Gastroesophageal sphincter (tissue), 4 donors: Measurements from ENCODE around the gene POMGNT2. TPM values are rescaled to one million over a fixed set of nuclear protein-coding genes. Genes with fewer than 3 reads are reported as not detected.

Experiments
- ATAC-seq: fragments of 150-250 bp; one replicate; pipeline ENCODE4 v1.9.1; 2016; ENCODE audit warnings: mild to moderate bottlenecking, moderate library complexity
- H3K27ac ChIP-seq, 4 donors: fragments of 200-600 bp; sonication (generic) in 3 of 4; 1 replicate in 3 of 4; 2 replicates in 1 of 4; pipeline ENCODE4 v1.5.1; 2016 to 2019
- H3K27me3 ChIP-seq: fragments of 200-600 bp; sonication (generic); one replicate; pipeline ENCODE4 v1.5.1; 2019
- H3K36me3 ChIP-seq, 2 donors: fragments of 200-600 bp; sonication (generic); one replicate each; pipeline ENCODE4 v1.5.1; 2019; ENCODE audit warnings: control low read depth in 1 of 2
- H3K4me1 ChIP-seq, 3 donors: fragments of 200-600 bp; sonication (generic); 1 replicate in 2 of 3; 2 replicates in 1 of 3; pipeline ENCODE4 v1.5.1; 2016 to 2019; ENCODE audit warnings: control low read depth in 2 of 3
- H3K4me3 ChIP-seq, 2 donors: fragments of 200-600 bp; sonication (generic); one replicate each; pipeline ENCODE4 v1.5.1; 2019; ENCODE audit warnings: mild to moderate bottlenecking in 1 of 2, moderate library complexity in 1 of 2
- H3K9me3 ChIP-seq, 3 donors: fragments of 200-600 bp; sonication (generic); one replicate each; pipeline ENCODE4 v1.5.1; 2017 to 2019; ENCODE audit warnings: control low read depth in 2 of 3
- EP300 ChIP-seq: sonication (generic); formaldehyde crosslinking; IDR thresholded peaks from one replicate; pipeline ENCODE4 v1.6.1; 2017; ENCODE audit warnings: antibody characterized with exemption, mild to moderate bottlenecking
- POLR2A ChIP-seq, 2 donors: fragments of 450-650 bp; IDR thresholded peaks; one replicate each; pipeline ENCODE4 v1.6.1; 2017; ENCODE audit warnings: antibody characterized with exemption in 2 of 2, mild to moderate bottlenecking in 2 of 2, moderate library complexity in 1 of 2
- POLR2AphosphoS5 ChIP-seq: sonication (generic); formaldehyde crosslinking; IDR thresholded peaks from one replicate; pipeline ENCODE4 v1.6.1; 2017; ENCODE audit warnings: antibody characterized with exemption
- WGBS, 2 donors: methylation state at CpG; one replicate each; pipeline ENCODE4 v1.1.5; 2018; ENCODE audit warnings: low coverage in 1 of 2; 5-methylcytosine and 5-hydroxymethylcytosine counted together
- total RNA-seq, 4 donors: library from RNA; depleted of rRNA; stranded (reverse); fragments of >200 nt; gene quantifications; one replicate each; pipeline ENCODE4 v1.1.0, GENCODE V29; 2016
- TF ChIP-seq, protein P1 (sequence below), 4 experiments: fragments of 200-600 bp in 2 of 4; fragments of 450-650 bp in 2 of 4; sonication (generic) in 1 of 4; IDR thresholded peaks; one replicate each; pipeline ENCODE4 v1.5.1; 2017 to 2019; ENCODE audit warnings: antibody characterized with exemption in 4 of 4, mild to moderate bottlenecking in 2 of 4, moderate library complexity in 2 of 4

Gene POMGNT2
- total RNA-seq, 4 donors from 2014 or later, result 23.9 to 39.7 (median 34.9) TPM

DNA sequence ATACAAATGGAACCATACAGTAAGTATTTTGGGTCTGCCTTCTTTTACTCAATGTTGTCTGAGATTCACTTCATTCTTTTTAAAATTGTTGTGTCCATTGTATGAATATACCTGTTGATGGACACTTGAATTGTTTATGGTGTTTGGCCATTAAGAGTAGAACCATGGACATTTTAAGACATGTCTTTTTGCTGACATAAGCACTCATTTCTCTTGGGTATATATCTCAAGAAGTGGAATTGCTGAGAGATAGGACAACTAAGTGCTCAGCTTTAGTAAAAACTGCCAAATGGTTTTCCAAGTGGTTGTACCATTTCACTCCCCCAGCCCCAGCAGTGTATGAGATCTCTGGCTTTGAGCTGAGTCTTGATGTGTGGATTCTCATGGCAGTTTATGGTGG is 28.2 kb downstream of the POMGNT2 start:
- H3K27me3 ChIP-seq, result no peaks in the 10 kb centered on the region
- ATAC-seq, result no peak
- H3K36me3 ChIP-seq, result peaks cover 0 to 50% of the 10 kb centered on the region in 2 donors
- no peak overlapping the region for H3K4me3 ChIP-seq
- H3K9me3 ChIP-seq, result no peaks in the 10 kb centered on the region
- H3K4me1 ChIP-seq, result peaks cover 0 to 19% (median 0%) of the 10 kb centered on the region in 3 donors
- H3K27ac ChIP-seq, result no peak overlapping the region
- TF ChIP-seq, protein P1, sequence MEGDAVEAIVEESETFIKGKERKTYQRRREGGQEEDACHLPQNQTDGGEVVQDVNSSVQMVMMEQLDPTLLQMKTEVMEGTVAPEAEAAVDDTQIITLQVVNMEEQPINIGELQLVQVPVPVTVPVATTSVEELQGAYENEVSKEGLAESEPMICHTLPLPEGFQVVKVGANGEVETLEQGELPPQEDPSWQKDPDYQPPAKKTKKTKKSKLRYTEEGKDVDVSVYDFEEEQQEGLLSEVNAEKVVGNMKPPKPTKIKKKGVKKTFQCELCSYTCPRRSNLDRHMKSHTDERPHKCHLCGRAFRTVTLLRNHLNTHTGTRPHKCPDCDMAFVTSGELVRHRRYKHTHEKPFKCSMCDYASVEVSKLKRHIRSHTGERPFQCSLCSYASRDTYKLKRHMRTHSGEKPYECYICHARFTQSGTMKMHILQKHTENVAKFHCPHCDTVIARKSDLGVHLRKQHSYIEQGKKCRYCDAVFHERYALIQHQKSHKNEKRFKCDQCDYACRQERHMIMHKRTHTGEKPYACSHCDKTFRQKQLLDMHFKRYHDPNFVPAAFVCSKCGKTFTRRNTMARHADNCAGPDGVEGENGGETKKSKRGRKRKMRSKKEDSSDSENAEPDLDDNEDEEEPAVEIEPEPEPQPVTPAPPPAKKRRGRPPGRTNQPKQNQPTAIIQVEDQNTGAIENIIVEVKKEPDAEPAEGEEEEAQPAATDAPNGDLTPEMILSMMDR (IDR thresholded peaks at IDR 0.05), result no peak

DNA sequence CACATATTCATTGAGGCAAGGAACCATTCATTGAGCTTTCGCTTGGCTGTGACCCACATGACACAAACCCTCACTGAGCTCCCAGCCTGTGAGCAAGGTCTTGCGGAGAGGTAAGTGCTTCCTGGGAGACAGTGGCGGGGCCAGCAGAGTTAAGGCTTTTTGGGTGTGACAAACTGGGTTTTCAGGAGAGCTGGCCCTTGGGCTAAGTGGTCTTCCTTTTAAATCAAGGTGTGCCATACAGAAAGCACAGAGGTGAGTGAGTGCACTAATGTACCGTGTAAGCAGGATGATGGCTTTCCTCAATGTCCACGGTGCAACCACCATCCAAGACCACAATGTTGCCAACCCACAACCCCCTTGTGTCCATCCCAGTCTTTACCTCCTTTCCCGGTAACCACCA is 28.6 kb downstream of the POMGNT2 start:
- Histone ChIP-seq H3K4me3 (no peak overlapping the region), H3K36me3 (peaks cover 0 to 45% of the 10 kb centered on the region in 2 donors), H3K27me3 (no peaks in the 10 kb centered on the region), H3K4me1 (peaks cover 0 to 19% (median 0%) of the 10 kb centered on the region in 3 donors), H3K27ac (no peak overlapping the region), H3K9me3 (no peaks in the 10 kb centered on the region)
- no peak for TF ChIP-seq EP300
- no peak for TF ChIP-seq POLR2A (IDR thresholded peaks at IDR 0.05)
- no peak for TF ChIP-seq POLR2AphosphoS5
- TF ChIP-seq, protein P1 (IDR thresholded peaks at IDR 0.05), result no peak
- ATAC-seq, result no peak
- 100% methylated on average over 3 to 4 of the region's 6 CpGs for WGBS, 2 donors

DNA sequence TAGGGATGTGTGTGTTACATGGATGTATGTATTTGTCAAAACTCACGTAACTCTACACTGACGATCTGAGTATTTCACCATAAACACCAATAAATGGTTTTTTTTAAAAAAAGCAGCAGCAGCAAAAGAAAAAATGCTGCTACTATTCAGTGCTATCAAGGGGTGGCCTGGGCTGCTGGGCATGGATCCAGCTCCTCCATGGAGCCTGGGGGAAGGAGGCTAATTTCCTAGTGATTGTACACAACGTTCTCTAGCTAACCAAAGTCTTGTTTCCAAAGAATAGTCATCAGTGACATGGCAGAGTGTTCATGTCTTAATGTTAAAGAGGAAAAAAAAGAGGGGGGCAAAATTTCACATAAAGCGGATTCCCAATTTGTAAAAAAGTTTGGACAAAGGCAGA is 29.0 kb downstream of the POMGNT2 start:
- no peak for ATAC-seq

DNA sequence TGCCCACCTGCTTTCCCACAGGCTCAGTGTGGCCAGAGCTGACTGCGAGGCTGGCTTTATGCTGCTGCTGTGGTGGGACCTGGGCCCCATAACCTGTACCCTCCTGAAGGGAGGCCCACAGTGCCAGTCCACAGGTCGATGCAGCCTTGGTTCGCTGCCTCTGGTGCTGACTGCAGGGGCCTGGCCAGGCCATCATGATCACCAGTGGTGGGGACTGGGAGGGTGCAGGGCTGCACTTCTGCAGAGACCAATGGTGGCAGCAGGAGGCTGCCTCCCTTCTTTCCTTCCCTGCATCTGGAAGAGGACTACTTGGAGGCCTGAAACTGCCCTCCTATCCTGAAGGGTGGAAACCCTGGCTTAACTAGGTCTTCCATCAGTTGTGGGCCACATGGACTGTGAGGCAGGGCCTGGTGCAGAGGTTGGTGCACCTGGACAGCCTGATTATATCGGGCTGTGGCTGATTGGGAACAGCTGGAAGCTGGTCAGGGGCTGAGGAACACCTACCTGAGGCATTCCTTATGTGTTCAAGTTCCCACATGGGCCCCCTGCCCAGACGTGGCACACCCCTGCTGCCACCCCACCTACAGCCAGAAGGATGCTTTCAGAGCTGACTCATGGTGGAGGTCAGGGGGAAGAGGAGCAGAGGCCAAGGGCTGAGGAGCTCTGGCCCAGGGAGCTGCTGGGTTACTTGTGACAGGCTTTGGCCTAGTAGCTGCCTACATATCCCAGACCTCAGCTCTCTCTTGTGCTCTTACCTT is 29.8 kb downstream of the POMGNT2 start:
- no peak overlapping the region for H3K4me3 ChIP-seq
- no peaks in the 10 kb centered on the region for H3K9me3 ChIP-seq
- no CpG with 5 or more reads among the region's 5 CpGs for WGBS, 2 donors
- H3K27ac ChIP-seq, result no peak overlapping the region
- TF ChIP-seq POLR2AphosphoS5, result no peak
- TF ChIP-seq EP300, result no peak
- no peak for TF ChIP-seq POLR2A (IDR thresholded peaks at IDR 0.05)
- TF ChIP-seq, protein P1 (IDR thresholded peaks at IDR 0.05), result no peak
- H3K27me3 ChIP-seq, result no peaks in the 10 kb centered on the region
- peak; percentile 19 for ATAC-seq
- peaks cover 0 to 34% of the 10 kb centered on the region in 2 donors for H3K36me3 ChIP-seq
- peaks cover 0 to 19% (median 0%) of the 10 kb centered on the region in 3 donors for H3K4me1 ChIP-seq

More for the DNA sequence above, 29.0 kb downstream of the POMGNT2 start:
- H3K4me1 ChIP-seq, result peaks cover 0 to 19% (median 0%) of the 10 kb centered on the region in 3 donors
- WGBS, 2 donors, result 67 to 100% methylated on average over 1 to 3 of the region's 4 CpGs
- TF ChIP-seq, protein P1 (IDR thresholded peaks at IDR 0.05), result no peak
- TF ChIP-seq POLR2AphosphoS5 (no peak), POLR2A (IDR thresholded peaks at IDR 0.05) (no peak), EP300 (no peak)
- H3K9me3 ChIP-seq, result no peaks in the 10 kb centered on the region
- peaks cover 0 to 41% of the 10 kb centered on the region in 2 donors for H3K36me3 ChIP-seq
- no peak overlapping the region for H3K27ac ChIP-seq
- no peak overlapping the region for H3K4me3 ChIP-seq
- no peaks in the 10 kb centered on the region for H3K27me3 ChIP-seq
